ENCODE results near the gene PMS2. TPM values are rescaled to one million over a fixed set of nuclear protein-coding genes. Genes with fewer than 3 reads are reported as not detected.
A peak's percentile ranks its signal among the peaks of the same experiment; 100 is the strongest.

PMS2 gene
- total RNA-seq, 1 donor from 2014 or later = 16.3 TPM

GRCh38 chr7:6023974-6024435 lies 15.2 kb upstream of the PMS2 start:
- no peaks in the 10 kb centered on the region for H3K27me3 Mint-ChIP-seq (ENCODE audit: unreplicated experiment)
- H3K4me1 Mint-ChIP-seq (ENCODE audit: unreplicated experiment) = peaks cover 13% of the 10 kb centered on the region
- TF ChIP-seq CTCF (IDR thresholded peaks at IDR 0.05; ENCODE audit: unreplicated experiment) = no peak
- H3K4me3 Mint-ChIP-seq (ENCODE audit: unreplicated experiment) = peak overlapping the region; percentile 47
- no peaks in the 10 kb centered on the region for H3K9me3 Mint-ChIP-seq (ENCODE audit: unreplicated experiment)
- peaks cover 55% of the 10 kb centered on the region for H3K36me3 Mint-ChIP-seq (ENCODE audit: low read depth, unreplicated experiment)
- peak overlapping the region; percentile 82 for H3K27ac Mint-ChIP-seq (ENCODE audit: unreplicated experiment)
- DNase-seq (ENCODE audit: low spot score) = no peak

GRCh38 chr7:6022707-6023106 lies 13.9 kb upstream of the PMS2 start:
- DNase-seq (ENCODE audit: low spot score) = no peak
- no peaks in the 10 kb centered on the region for H3K27me3 Mint-ChIP-seq (ENCODE audit: unreplicated experiment)
- H3K9me3 Mint-ChIP-seq (ENCODE audit: unreplicated experiment) = no peaks in the 10 kb centered on the region
- peaks cover 13% of the 10 kb centered on the region for H3K4me1 Mint-ChIP-seq (ENCODE audit: unreplicated experiment)
- H3K27ac Mint-ChIP-seq (ENCODE audit: unreplicated experiment) = no peak overlapping the region
- no peak for TF ChIP-seq CTCF (IDR thresholded peaks at IDR 0.05; ENCODE audit: unreplicated experiment)
- H3K4me3 Mint-ChIP-seq (ENCODE audit: unreplicated experiment) = peak overlapping the region; percentile 74
- H3K36me3 Mint-ChIP-seq (ENCODE audit: low read depth, unreplicated experiment) = peaks cover 50% of the 10 kb centered on the region

- no peak for DNase-seq (ENCODE audit: low spot score)
- Mint-ChIP-seq H3K4me1 (ENCODE audit: unreplicated experiment) (peaks cover 7% of the 10 kb centered on the region), H3K36me3 (ENCODE audit: low read depth, unreplicated experiment) (peaks cover 42% of the 10 kb centered on the region), H3K27ac (ENCODE audit: unreplicated experiment) (peak overlapping the region; percentile 36), H3K9me3 (ENCODE audit: unreplicated experiment) (no peaks in the 10 kb centered on the region), H3K27me3 (ENCODE audit: unreplicated experiment) (no peaks in the 10 kb centered on the region), H3K4me3 (ENCODE audit: unreplicated experiment) (peak overlapping the region; percentile 37)
- TF ChIP-seq CTCF (IDR thresholded peaks at IDR 0.05; ENCODE audit: unreplicated experiment) = no peak
Measured at GRCh38 chr7:6020371-6021286, 11.8 kb upstream of the PMS2 start.

- H3K36me3 Mint-ChIP-seq (ENCODE audit: low read depth, unreplicated experiment) = peaks cover 21% of the 10 kb centered on the region
- no peaks in the 10 kb centered on the region for H3K9me3 Mint-ChIP-seq (ENCODE audit: unreplicated experiment)
- H3K27me3 Mint-ChIP-seq (ENCODE audit: unreplicated experiment) = no peaks in the 10 kb centered on the region
- H3K4me3 Mint-ChIP-seq (ENCODE audit: unreplicated experiment) = no peak overlapping the region
- no peak overlapping the region for H3K27ac Mint-ChIP-seq (ENCODE audit: unreplicated experiment)
- H3K4me1 Mint-ChIP-seq (ENCODE audit: unreplicated experiment) = no peaks in the 10 kb centered on the region
- no peak for DNase-seq (ENCODE audit: low spot score)
- no peak for TF ChIP-seq CTCF (IDR thresholded peaks at IDR 0.05; ENCODE audit: unreplicated experiment)
Measured at GRCh38 chr7:6016653-6016966, 7.8 kb upstream of the PMS2 start.
